HepG2 (cell line): Measurements from ENCODE around the gene S100P. TPM values are rescaled to one million over a fixed set of nuclear protein-coding genes. Genes with fewer than 3 reads are reported as not detected.

ENCODE experiments used
- CENPX ChIP-seq: sonication (generic); formaldehyde crosslinking; IDR thresholded peaks from 2 replicates; pipeline ENCODE4 v1.9.0; 2021; ENCODE audit warnings: mild to moderate bottlenecking, missing genetic modification reagents, moderate library complexity
- CREB1 ChIP-seq, 2 experiments: fragments of 450-650 bp in 1 of 2; IDR thresholded peaks; 2 replicates each; pipeline ENCODE4 v1.6.1; 2016 to 2017; ENCODE audit warnings: control low read depth in 1 of 2, mild to moderate bottlenecking in 1 of 2, missing compliant biosample characterization in 1 of 2, missing genetic modification characterization in 1 of 2
- FOXA3 ChIP-seq: IDR thresholded peaks from 2 replicates; pipeline ENCODE4 v1.6.1; 2016; ENCODE audit warnings: missing genetic modification reagents, missing compliant biosample characterization
- NPAS2 ChIP-seq: sonication (generic); formaldehyde crosslinking; IDR thresholded peaks from 2 replicates; pipeline ENCODE4 v1.8.0; 2022; ENCODE audit warnings: mild to moderate bottlenecking, missing genetic modification reagents, borderline replicate concordance
- RARG ChIP-seq: sonication (generic); formaldehyde crosslinking; IDR thresholded peaks from 2 replicates; pipeline ENCODE4 v1.4.0; 2020; ENCODE audit warnings: low read depth, mild to moderate bottlenecking, missing genetic modification reagents
- SSRP1 ChIP-seq: IDR thresholded peaks from 2 replicates; pipeline ENCODE4 v1.6.1; 2016; ENCODE audit warnings: control low read depth
- TGIF2 ChIP-seq: IDR thresholded peaks from 2 replicates; pipeline ENCODE4 v1.6.1; 2016; ENCODE audit warnings: control low read depth, missing compliant biosample characterization
- ZFP90 ChIP-seq: sonication (generic); formaldehyde crosslinking; IDR thresholded peaks from 2 replicates; pipeline ENCODE4 v1.8.0; 2022; ENCODE audit warnings: missing genetic modification reagents, mild to moderate bottlenecking, inconsistent platforms, borderline replicate concordance
- ZFX ChIP-seq: sonication (generic); formaldehyde crosslinking; IDR thresholded peaks from 2 replicates; pipeline ENCODE4 v1.4.0; 2020; ENCODE audit warnings: mild to moderate bottlenecking, low read depth, missing genetic modification reagents, moderate library complexity
- ZMAT3 ChIP-seq: sonication (generic); formaldehyde crosslinking; conservative IDR thresholded peaks from 2 replicates; pipeline ENCODE4 v1.7.0; 2021; ENCODE audit warnings: missing genetic modification reagents
- ZNF136 ChIP-seq: sonication (generic); formaldehyde crosslinking; IDR thresholded peaks from 2 replicates; pipeline ENCODE4 v1.8.1; 2022; ENCODE audit warnings: low read depth, mild to moderate bottlenecking, moderate library complexity, missing genetic modification reagents
- ZNF335 ChIP-seq: sonication (generic); formaldehyde crosslinking; IDR thresholded peaks from 2 replicates; pipeline ENCODE4 v1.4.0; 2020; ENCODE audit warnings: missing genetic modification reagents
- ZNF430 ChIP-seq: sonication (generic); formaldehyde crosslinking; IDR thresholded peaks from 2 replicates; pipeline ENCODE4 v1.9.0; 2021; ENCODE audit warnings: mild to moderate bottlenecking, missing genetic modification reagents
- ZNF510 ChIP-seq: sonication (generic); formaldehyde crosslinking; IDR thresholded peaks from 2 replicates; pipeline ENCODE4 v1.4.0; 2020; ENCODE audit warnings: low read depth, mild to moderate bottlenecking, missing genetic modification reagents
- ZNF563 ChIP-seq: sonication (generic); formaldehyde crosslinking; IDR thresholded peaks from 2 replicates; pipeline ENCODE4 v1.8.0; 2022; ENCODE audit warnings: mild to moderate bottlenecking, moderate library complexity, missing genetic modification reagents
- polyA plus RNA-seq, 8 experiments: library from polyadenylated mRNA; depleted of rRNA in 3 of 8; stranded (reverse) in 7 of 8; unstranded in 1 of 8; fragments of >200 nt; fragmentation: Illumina TruSeq in 4 of 8; extraction: Trizol in 4 of 8; gene quantifications; 2 replicates each; pipeline versions ENCODE4 v1.2.1 to v1.2.3, GENCODE V29; 2011 to 2016; ENCODE audit warnings: low read depth in 4 of 8, missing spikeins in 1 of 8, mixed read lengths in 1 of 8; ENCODE audit not compliant: insufficient read depth in 1 of 8
- total RNA-seq, 5 experiments: library from RNA; depleted of rRNA; stranded (reverse); fragments of >200 nt; fragmentation: Illumina TruSeq; extraction: Trizol; gene quantifications; 2 replicates each; pipeline ENCODE4 v1.2.3, GENCODE V29; 2016; ENCODE audit warnings: low read depth in 1 of 5
- TF ChIP-seq, protein P1 (sequence below): sonication (generic); formaldehyde crosslinking; IDR thresholded peaks from 2 replicates; pipeline ENCODE4 v1.5.0; 2020; ENCODE audit warnings: mild to moderate bottlenecking, missing genetic modification reagents, borderline replicate concordance
- TF ChIP-seq, protein P2 (sequence below): sonication (generic); IDR thresholded peaks from 2 replicates; pipeline ENCODE4 v1.6.1; 2016; ENCODE audit warnings: low read depth, borderline replicate concordance
- TF ChIP-seq, protein P3 (sequence below): sonication (generic); formaldehyde crosslinking; IDR thresholded peaks from 2 replicates; pipeline ENCODE4 v1.8.1; 2023; ENCODE audit warnings: missing genetic modification reagents, mild to moderate bottlenecking, borderline replicate concordance

Gene S100P
- total and polyA plus RNA-seq, 2 of the 13 experiments (the other 11 are each of a cell fraction or from before 2014, with no cell fraction given), result 278 to 1,649 TPM

DNA sequence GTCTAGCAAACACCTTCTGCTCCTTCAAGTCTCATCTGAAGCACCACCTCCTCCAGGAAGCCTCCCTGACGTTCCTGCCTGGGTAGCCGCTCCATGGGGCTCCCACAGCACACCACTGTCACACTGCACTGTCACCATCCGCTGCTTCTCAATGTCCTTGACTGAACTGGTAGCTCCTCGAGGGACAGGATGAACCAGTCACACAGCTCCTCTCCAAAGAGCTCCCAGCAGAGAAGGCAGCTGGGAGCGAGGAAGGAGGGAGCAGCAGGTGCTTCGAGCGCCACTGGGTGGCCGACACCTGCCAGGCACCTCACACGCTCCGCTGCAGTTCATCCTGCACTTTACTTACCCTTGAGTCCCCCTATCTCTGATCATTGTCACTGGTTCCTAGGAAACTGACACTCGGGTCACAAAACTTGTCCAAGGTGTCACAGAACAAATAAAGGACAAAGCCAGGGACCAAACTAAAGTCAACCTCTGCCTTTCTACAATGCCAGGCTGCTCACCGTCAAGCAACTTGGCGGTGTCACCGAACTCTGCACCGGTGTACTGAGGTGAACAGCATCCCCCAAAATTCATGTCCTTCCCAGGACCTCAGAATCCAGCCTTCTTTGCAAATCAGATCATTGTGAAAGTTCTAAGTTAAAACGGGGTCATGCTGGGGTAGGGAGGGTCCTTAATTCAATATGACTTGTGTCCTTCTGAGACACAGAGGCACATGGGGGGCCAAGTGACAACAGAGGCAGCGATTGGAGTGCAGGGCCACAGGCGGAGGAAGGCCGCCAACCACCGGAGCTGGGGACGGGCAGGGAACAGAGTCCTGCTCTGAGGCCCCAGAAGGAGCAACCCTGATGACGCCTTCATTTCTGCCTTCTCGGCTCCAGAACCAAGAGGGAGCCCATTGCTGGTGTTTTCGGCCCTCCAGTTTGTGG, 5.5 kb upstream of the S100P start (continued):
- TF ChIP-seq, protein P1, sequence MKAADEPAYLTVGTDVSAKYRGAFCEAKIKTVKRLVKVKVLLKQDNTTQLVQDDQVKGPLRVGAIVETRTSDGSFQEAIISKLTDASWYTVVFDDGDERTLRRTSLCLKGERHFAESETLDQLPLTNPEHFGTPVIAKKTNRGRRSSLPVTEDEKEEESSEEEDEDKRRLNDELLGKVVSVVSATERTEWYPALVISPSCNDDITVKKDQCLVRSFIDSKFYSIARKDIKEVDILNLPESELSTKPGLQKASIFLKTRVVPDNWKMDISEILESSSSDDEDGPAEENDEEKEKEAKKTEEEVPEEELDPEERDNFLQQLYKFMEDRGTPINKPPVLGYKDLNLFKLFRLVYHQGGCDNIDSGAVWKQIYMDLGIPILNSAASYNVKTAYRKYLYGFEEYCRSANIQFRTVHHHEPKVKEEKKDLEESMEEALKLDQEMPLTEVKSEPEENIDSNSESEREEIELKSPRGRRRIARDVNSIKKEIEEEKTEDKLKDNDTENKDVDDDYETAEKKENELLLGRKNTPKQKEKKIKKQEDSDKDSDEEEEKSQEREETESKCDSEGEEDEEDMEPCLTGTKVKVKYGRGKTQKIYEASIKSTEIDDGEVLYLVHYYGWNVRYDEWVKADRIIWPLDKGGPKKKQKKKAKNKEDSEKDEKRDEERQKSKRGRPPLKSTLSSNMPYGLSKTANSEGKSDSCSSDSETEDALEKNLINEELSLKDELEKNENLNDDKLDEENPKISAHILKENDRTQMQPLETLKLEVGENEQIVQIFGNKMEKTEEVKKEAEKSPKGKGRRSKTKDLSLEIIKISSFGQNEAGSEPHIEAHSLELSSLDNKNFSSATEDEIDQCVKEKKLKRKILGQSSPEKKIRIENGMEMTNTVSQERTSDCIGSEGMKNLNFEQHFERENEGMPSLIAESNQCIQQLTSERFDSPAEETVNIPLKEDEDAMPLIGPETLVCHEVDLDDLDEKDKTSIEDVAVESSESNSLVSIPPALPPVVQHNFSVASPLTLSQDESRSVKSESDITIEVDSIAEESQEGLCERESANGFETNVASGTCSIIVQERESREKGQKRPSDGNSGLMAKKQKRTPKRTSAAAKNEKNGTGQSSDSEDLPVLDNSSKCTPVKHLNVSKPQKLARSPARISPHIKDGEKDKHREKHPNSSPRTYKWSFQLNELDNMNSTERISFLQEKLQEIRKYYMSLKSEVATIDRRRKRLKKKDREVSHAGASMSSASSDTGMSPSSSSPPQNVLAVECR (CRISPR knock-in tag), result no peak
- TF ChIP-seq TGIF2 (CRISPR knock-in tag) (peak; percentile 58; the same call in 1 of the 2 replicates), SSRP1 (CRISPR knock-in tag) (no peak), CENPX (CRISPR knock-in tag) (no peak), ZMAT3 (CRISPR knock-in tag) (peak; percentile 35; the same call in 1 of the 2 replicates), ZNF136 (no peak), ZNF510 (no peak), FOXA3 (no peak), NPAS2 (no peak), CREB1 (IDR thresholded peaks at IDR 0.05) (no peak), CREB1 (CRISPR knock-in tag; IDR thresholded peaks at IDR 0.05) (no peak), ZNF335 (no peak), RARG (no peak), ZNF563 (CRISPR knock-in tag) (no peak), ZNF430 (CRISPR knock-in tag) (no peak), ZFX (CRISPR knock-in tag) (peak; percentile 10; the same call in 1 of the 2 replicates), ZFP90 (no peak)
- TF ChIP-seq, protein P2, sequence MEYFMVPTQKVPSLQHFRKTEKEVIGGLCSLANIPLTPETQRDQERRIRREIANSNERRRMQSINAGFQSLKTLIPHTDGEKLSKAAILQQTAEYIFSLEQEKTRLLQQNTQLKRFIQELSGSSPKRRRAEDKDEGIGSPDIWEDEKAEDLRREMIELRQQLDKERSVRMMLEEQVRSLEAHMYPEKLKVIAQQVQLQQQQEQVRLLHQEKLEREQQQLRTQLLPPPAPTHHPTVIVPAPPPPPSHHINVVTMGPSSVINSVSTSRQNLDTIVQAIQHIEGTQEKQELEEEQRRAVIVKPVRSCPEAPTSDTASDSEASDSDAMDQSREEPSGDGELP, result no peak
- TF ChIP-seq, protein P3, sequence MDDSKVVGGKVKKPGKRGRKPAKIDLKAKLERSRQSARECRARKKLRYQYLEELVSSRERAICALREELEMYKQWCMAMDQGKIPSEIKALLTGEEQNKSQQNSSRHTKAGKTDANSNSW (CRISPR knock-in tag), result no peak
